GM23248 (cell line): ENCODE data around the gene AMBRA1. TPM values are rescaled to one million over a fixed set of nuclear protein-coding genes. Genes with fewer than 3 reads are reported as not detected.

Experiments
- DNase-seq: peaks from one replicate; pipeline ENCODE4 v3.0.0-alpha.2; 2015
- H2AFZ ChIP-seq: fragments of 200-600 bp; sonication (generic); 2 replicates; pipeline ENCODE4 v1.6.1; 2016; ENCODE audit warnings: antibody characterized with exemption
- H3F3A ChIP-seq: fragments of 200-600 bp; sonication (generic); 2 replicates; pipeline ENCODE4 v1.6.1; 2016; ENCODE audit warnings: mild to moderate bottlenecking, antibody characterized with exemption, mixed run types; ENCODE audit not compliant: insufficient read depth
- H3K27ac ChIP-seq: fragments of 200-600 bp; sonication (generic); 2 replicates; pipeline ENCODE4 v1.5.1; 2016; ENCODE audit warnings: mild to moderate bottlenecking
- H3K27me3 ChIP-seq: fragments of 200-600 bp; sonication (generic); replicated peaks from 2 replicates; pipeline ENCODE4 v1.6.1; 2016; ENCODE audit warnings: mild to moderate bottlenecking; ENCODE audit not compliant: insufficient read depth
- H3K36me3 ChIP-seq: fragments of 200-600 bp; sonication (generic); 2 replicates; pipeline ENCODE4 v1.6.1; 2016; ENCODE audit warnings: low read depth, mild to moderate bottlenecking
- H3K4me1 ChIP-seq: fragments of 200-600 bp; sonication (generic); 2 replicates; pipeline ENCODE4 v1.6.1; 2016; ENCODE audit warnings: mild to moderate bottlenecking; ENCODE audit not compliant: insufficient read depth
- H3K4me2 ChIP-seq: fragments of 200-600 bp; sonication (generic); one replicate; pipeline ENCODE4 v1.6.1; 2016; ENCODE audit warnings: mild to moderate bottlenecking; ENCODE audit not compliant: unreplicated experiment
- H3K4me3 ChIP-seq: fragments of 200-600 bp; sonication (generic); 2 replicates; pipeline ENCODE4 v1.5.1; 2016; ENCODE audit warnings: mild to moderate bottlenecking
- H3K79me2 ChIP-seq: fragments of 200-600 bp; sonication (generic); 2 replicates; pipeline ENCODE4 v1.6.1; 2016; ENCODE audit warnings: mild to moderate bottlenecking; ENCODE audit not compliant: insufficient read depth
- H3K9ac ChIP-seq: fragments of 200-600 bp; sonication (generic); 2 replicates; pipeline ENCODE4 v1.6.1; 2016; ENCODE audit warnings: mild to moderate bottlenecking
- H3K9me2 ChIP-seq: fragments of 200-600 bp; sonication (generic); 2 replicates; pipeline ENCODE4 v1.6.1; 2016; ENCODE audit warnings: mixed run types, mild to moderate bottlenecking, moderate library complexity; ENCODE audit not compliant: insufficient read depth
- H3K9me3 ChIP-seq: fragments of 200-600 bp; sonication (generic); one replicate; pipeline ENCODE4 v1.6.1; 2017; ENCODE audit warnings: low read depth
- H4K20me1 ChIP-seq: fragments of 200-600 bp; sonication (generic); 2 replicates; pipeline ENCODE4 v1.6.0; 2016; ENCODE audit not compliant: insufficient read depth
- EZH2 ChIP-seq: fragments of 200-600 bp; sonication (generic); IDR thresholded peaks from 2 replicates; pipeline ENCODE4 v1.6.1; 2018; ENCODE audit warnings: antibody characterized with exemption, mild to moderate bottlenecking; ENCODE audit not compliant: insufficient read depth, poor library complexity, severe bottlenecking
- EZH2phosphoT487 ChIP-seq: fragments of 200-600 bp; sonication (generic); IDR thresholded peaks from 2 replicates; pipeline ENCODE4 v1.6.1; 2018; ENCODE audit warnings: antibody characterized with exemption, moderate library complexity, mild to moderate bottlenecking, low read depth; ENCODE audit not compliant: insufficient read depth
- WGBS, 2 experiments: methylation state at CpG; one replicate each; pipeline ENCODE4 v1.1.6; 2015 to 2017; ENCODE audit warnings: low lambda C conversion rate in 2 of 2, low coverage in 1 of 2; ENCODE audit errors: missing lambda C conversion rate in 2 of 2; 5-methylcytosine and 5-hydroxymethylcytosine counted together
- in situ Hi-C: fragments of 300-500 bp; cut with MboI; formaldehyde crosslinking; loops from 2 replicates; pipeline ENCODE4 v1.15.0; 2020
- polyA plus RNA-seq: library from polyadenylated mRNA; unstranded; fragments of >200 nt; fragmentation: Nextera tagmentation; extraction: Ambion mirVana; gene quantifications from 2 replicates; pipeline ENCODE4 v1.2.1, GENCODE V29; 2016
- total RNA-seq: library from RNA; depleted of rRNA; stranded (reverse); fragments of >200 nt; shearing (Covaris generic); gene quantifications from 2 replicates; pipeline ENCODE4 v1.2.3, GENCODE V29; 2014

Gene AMBRA1
- total and polyA plus RNA-seq, 2 experiments from 2014 or later = 5.0 to 46.0 TPM

DNA sequence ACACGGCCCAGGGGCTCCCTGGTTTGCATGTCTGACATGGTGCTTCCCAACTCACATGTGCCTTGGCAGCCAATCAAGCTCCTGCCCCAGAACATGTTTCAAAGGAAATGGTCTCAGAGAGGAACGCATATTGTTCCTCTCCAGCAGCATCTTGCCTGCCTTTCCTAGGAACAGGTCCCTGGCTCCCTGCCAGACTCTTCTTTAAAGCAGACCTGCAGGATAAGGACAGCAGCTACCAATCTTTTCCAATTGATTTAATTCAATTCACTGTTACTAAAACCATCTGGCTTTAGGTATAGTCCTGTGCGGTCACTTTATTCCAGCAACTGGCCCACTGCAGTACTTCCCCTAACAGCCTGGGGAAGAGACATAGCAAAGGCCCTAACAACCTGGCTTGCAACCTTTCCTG is 79.9 kb downstream of the AMBRA1 start:
- H3K4me2 ChIP-seq = no peak overlapping the region
- H3F3A ChIP-seq = peaks cover 6% of the 10 kb centered on the region
- TF ChIP-seq EZH2 (no peak), EZH2phosphoT487 (no peak)
- no peak overlapping the region for H3K9ac ChIP-seq
- no peak overlapping the region for H3K27ac ChIP-seq
- in situ Hi-C loops = no loop called here
- H4K20me1 ChIP-seq = peaks cover 5% of the 10 kb centered on the region; the same call in 1 of the 2 replicates
- WGBS, 2 experiments = 80 to 84% methylated on average over 3 of the region's 3 CpGs
- no peaks in the 10 kb centered on the region for H3K9me3 ChIP-seq
- H3K27me3 ChIP-seq = no peaks in the 10 kb centered on the region
- 0 out of 2 replicates have a peak, but pooled peaks cover 8% of the 10 kb centered on the region for H3K36me3 ChIP-seq
- H2AFZ ChIP-seq = no peak overlapping the region
- peaks cover 7% of the 10 kb centered on the region for H3K4me1 ChIP-seq
- no peak overlapping the region for H3K4me3 ChIP-seq
- peaks cover 89% of the 10 kb centered on the region for H3K79me2 ChIP-seq
- H3K9me2 ChIP-seq = no peaks in the 10 kb centered on the region
- DNase-seq = no peak

GRCh38 chr11:46512261-46512881 is 81.5 kb downstream of the AMBRA1 start:
- H2AFZ ChIP-seq = no peak overlapping the region
- 0 out of 2 replicates have a peak, but pooled peaks cover 14% of the 10 kb centered on the region for H3K36me3 ChIP-seq
- no peak overlapping the region for H3K27ac ChIP-seq
- no peak overlapping the region for H3K9ac ChIP-seq
- H3K79me2 ChIP-seq = peaks cover 74% of the 10 kb centered on the region
- H3K4me1 ChIP-seq = peaks cover 7% of the 10 kb centered on the region
- H3K9me3 ChIP-seq = no peaks in the 10 kb centered on the region
- peaks cover 5% of the 10 kb centered on the region; the same call in 1 of the 2 replicates for H4K20me1 ChIP-seq
- DNase-seq = no peak
- peaks cover 6% of the 10 kb centered on the region for H3F3A ChIP-seq
- WGBS, 2 experiments = 96 to 97% methylated on average over 5 of the region's 5 CpGs
- no peak overlapping the region for H3K4me3 ChIP-seq
- no peak overlapping the region for H3K4me2 ChIP-seq
- no peaks in the 10 kb centered on the region for H3K27me3 ChIP-seq
- TF ChIP-seq EZH2phosphoT487 = no peak
- TF ChIP-seq EZH2 = no peak
- no peaks in the 10 kb centered on the region for H3K9me2 ChIP-seq
- in situ Hi-C loops = no loop called here

DNA sequence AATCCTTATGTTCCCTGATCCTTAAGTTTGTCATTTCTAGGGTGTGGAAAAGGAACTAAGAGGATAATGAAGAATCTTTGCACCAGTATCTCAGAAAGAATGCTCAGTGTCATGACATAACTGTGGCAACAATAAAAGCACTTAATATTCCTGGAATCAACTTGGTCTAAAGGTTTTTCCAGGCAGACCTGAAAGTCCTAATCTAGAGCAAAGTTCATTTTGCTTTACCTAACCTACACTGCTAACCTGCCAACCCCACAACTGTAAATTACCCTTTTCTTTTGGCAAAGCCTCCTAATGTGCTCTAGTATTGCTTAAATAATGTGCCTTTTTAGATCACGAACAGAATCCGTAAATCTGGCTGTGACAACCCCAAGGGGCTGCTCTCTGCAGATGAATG is 82.5 kb downstream of the AMBRA1 start:
- H3K9me2 ChIP-seq = no peaks in the 10 kb centered on the region
- no peak overlapping the region for H2AFZ ChIP-seq
- no peaks in the 10 kb centered on the region for H3K9me3 ChIP-seq
- H3K9ac ChIP-seq = no peak overlapping the region
- H3K27ac ChIP-seq = no peak overlapping the region
- no peak for TF ChIP-seq EZH2
- no peak for TF ChIP-seq EZH2phosphoT487
- no peak overlapping the region for H3K4me3 ChIP-seq
- no peaks in the 10 kb centered on the region for H3K27me3 ChIP-seq
- H3K79me2 ChIP-seq = peaks cover 66% of the 10 kb centered on the region
- H3K36me3 ChIP-seq = 0 out of 2 replicates have a peak, but pooled peaks cover 14% of the 10 kb centered on the region
- H3K4me1 ChIP-seq = peaks cover 7% of the 10 kb centered on the region
- peaks cover 6% of the 10 kb centered on the region for H3F3A ChIP-seq
- WGBS, 2 experiments = 74 to 75% methylated on average over 2 of the region's 2 CpGs
- in situ Hi-C loops = no loop called here
- peaks cover 5% of the 10 kb centered on the region; the same call in 1 of the 2 replicates for H4K20me1 ChIP-seq
- H3K4me2 ChIP-seq = no peak overlapping the region
- no peak for DNase-seq

DNA sequence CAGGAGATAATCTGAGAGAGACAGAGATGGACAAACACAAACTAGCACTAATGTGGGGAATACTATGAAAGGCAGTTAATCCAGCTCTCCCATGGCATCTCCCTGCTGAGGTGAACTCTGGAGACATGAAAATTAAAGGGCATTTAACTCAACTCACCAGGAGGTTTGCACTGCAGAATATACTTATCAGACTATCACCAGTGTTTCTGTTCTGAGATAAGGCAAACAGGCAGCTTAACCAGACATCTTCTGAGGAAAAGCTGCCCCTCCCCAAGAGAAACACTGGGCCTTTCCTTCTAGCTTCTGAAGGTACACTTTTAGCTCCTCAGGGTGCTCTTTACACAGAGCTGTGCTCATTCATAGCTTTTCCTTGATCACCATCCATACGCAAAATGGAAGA is 85.5 kb downstream of the AMBRA1 start:
- 97 to 100% methylated on average over 1 of the region's 1 CpG for WGBS, 2 experiments
- Histone ChIP-seq H3K9me2 (no peaks in the 10 kb centered on the region), H3K4me2 (no peak overlapping the region), H3K9me3 (no peaks in the 10 kb centered on the region), H3K27me3 (no peaks in the 10 kb centered on the region), H4K20me1 (no peaks in the 10 kb centered on the region), H3K79me2 (peaks cover 39% of the 10 kb centered on the region), H3K4me1 (0 out of 2 replicates have a peak, but pooled peaks cover 5% of the 10 kb centered on the region), H3K36me3 (0 out of 2 replicates have a peak, but pooled peaks cover 14% of the 10 kb centered on the region), H3K27ac (no peak overlapping the region), H3F3A (peaks cover 7% of the 10 kb centered on the region; the same call in 1 of the 2 replicates), H2AFZ (no peak overlapping the region), H3K9ac (no peak overlapping the region), H3K4me3 (no peak overlapping the region)
- in situ Hi-C loops = no loop called here
- no peak for DNase-seq
- TF ChIP-seq EZH2 (no peak), EZH2phosphoT487 (no peak)
